Testis (tissue), 3 donors: ENCODE data around the gene NEURL1B. TPM values are rescaled to one million over a fixed set of nuclear protein-coding genes. Genes with fewer than 3 reads are reported as not detected.

ENCODE experiments used
- DNase-seq: peaks from one replicate; pipeline ENCODE4 v3.0.0-alpha.2; 2019
- H3K27ac ChIP-seq, 2 donors: fragments of 200-600 bp; sonication (generic); one replicate each; pipeline ENCODE4 v1.5.1; 2019
- H3K27me3 ChIP-seq: fragments of 200-600 bp; sonication (generic); one replicate; pipeline ENCODE4 v1.5.1; 2019
- H3K36me3 ChIP-seq: fragments of 200-600 bp; sonication (generic); one replicate; pipeline ENCODE4 v1.5.1; 2017; ENCODE audit warnings: low read depth; ENCODE audit errors: missing control alignments
- H3K4me1 ChIP-seq: fragments of 200-600 bp; sonication (generic); one replicate; pipeline ENCODE4 v1.5.1; 2019
- H3K4me3 ChIP-seq, 2 donors: fragments of 200-600 bp; sonication (generic); one replicate each; pipeline ENCODE4 v1.5.1; 2017 to 2019
- H3K9me3 ChIP-seq: fragments of 200-600 bp; sonication (generic); one replicate; pipeline ENCODE4 v1.5.1; 2017
- POLR2A ChIP-seq: fragments of 450-650 bp; IDR thresholded peaks from one replicate; pipeline ENCODE4 v1.6.1; 2017; ENCODE audit warnings: antibody characterized with exemption, mild to moderate bottlenecking, moderate library complexity
- WGBS, 2 donors: methylation state at CpG; one replicate each; pipeline ENCODE4 v1.1.5; 2018; 5-methylcytosine and 5-hydroxymethylcytosine counted together
- intact Hi-C: fragments of 100-400 bp; cut with DNase I; formaldehyde crosslinking; loops from one replicate; pipeline ENCODE4 v1.15.1; 2023; ENCODE audit warnings: low total_unique reads
- polyA plus RNA-seq: library from polyadenylated mRNA; stranded (reverse); fragments of 350-450 nt; fragmentation: Illumina TruSeq; extraction: RNeasy Lipid Tissue Mini Kit (QIAGEN cat#74804); gene quantifications from one replicate; pipeline ENCODE4 v1.2.3, GENCODE V29; 2014; ENCODE audit warnings: low read depth, low replicate concordance; ENCODE audit not compliant: insufficient read depth
- total RNA-seq, 2 donors: library from RNA; depleted of rRNA; stranded (reverse); fragments of >200 nt; gene quantifications; one replicate each; pipeline ENCODE4 v1.2.3, GENCODE V29; 2016
- TF ChIP-seq, protein P1 (sequence below), 3 experiments: fragments of 450-650 bp in 2 of 3; fragments of 200-600 bp in 1 of 3; sonication (generic) in 1 of 3; IDR thresholded peaks; one replicate each; pipeline ENCODE4 v1.5.1; 2016 to 2019; ENCODE audit warnings: antibody characterized with exemption in 3 of 3, mild to moderate bottlenecking in 2 of 3, moderate library complexity in 1 of 3

Gene NEURL1B
- total and polyA plus RNA-seq, 3 donors from 2014 or later: 15.8 to 18.1 (median 17.1) TPM

DNA sequence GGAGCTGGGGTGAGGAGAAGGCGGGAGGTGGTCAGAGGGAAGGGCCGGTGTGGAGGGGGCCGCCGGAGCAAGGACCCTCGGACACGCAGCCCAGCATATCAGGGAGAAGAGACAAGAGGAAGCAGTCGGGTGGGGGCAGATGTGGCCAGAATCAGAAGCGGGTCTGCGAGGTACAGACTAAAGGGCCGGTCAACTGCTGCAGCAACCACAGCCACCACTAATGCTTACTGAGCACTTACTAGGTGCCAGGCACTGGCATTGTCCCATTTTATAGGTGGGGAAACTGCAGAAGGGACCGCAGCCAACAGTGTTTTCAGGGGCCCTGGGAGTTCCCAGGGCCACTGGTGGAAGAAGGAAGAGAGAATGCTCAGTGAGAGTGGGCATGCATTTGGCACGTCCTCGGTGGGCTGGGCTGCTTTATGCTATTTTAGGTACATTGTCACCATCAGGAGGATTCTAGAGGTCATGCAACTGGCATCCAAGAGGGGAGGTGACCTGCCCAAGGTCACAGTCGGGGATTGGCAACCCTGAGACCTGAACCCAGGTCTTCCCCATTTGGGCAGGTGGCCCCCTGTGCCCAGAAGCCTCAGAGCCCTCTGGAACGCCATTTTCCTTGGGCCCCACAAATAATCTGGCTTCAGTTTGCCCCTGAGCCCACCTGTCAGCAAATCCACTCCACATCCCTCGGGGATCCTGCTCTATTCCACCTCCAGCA, 76.6 kb downstream of the NEURL1B start:
- no peaks in the 10 kb centered on the region for H3K27me3 ChIP-seq
- TF ChIP-seq, protein P1, sequence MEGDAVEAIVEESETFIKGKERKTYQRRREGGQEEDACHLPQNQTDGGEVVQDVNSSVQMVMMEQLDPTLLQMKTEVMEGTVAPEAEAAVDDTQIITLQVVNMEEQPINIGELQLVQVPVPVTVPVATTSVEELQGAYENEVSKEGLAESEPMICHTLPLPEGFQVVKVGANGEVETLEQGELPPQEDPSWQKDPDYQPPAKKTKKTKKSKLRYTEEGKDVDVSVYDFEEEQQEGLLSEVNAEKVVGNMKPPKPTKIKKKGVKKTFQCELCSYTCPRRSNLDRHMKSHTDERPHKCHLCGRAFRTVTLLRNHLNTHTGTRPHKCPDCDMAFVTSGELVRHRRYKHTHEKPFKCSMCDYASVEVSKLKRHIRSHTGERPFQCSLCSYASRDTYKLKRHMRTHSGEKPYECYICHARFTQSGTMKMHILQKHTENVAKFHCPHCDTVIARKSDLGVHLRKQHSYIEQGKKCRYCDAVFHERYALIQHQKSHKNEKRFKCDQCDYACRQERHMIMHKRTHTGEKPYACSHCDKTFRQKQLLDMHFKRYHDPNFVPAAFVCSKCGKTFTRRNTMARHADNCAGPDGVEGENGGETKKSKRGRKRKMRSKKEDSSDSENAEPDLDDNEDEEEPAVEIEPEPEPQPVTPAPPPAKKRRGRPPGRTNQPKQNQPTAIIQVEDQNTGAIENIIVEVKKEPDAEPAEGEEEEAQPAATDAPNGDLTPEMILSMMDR (IDR thresholded peaks at IDR 0.05): no peak
- no peak for TF ChIP-seq POLR2A
- no peaks in the 10 kb centered on the region for H3K36me3 ChIP-seq
- DNase-seq: no peak
- peaks cover 13% of the 10 kb centered on the region for H3K4me1 ChIP-seq
- H3K4me3 ChIP-seq: no peak overlapping the region
- WGBS, 2 donors: 72% methylated on average over 16 of the region's 16 CpGs
- intact Hi-C loops: loop anchor here (5.0 kb wide), 1 partner anchor 215 kb away; no protein-coding TSS in a partner anchor
- no peaks in the 10 kb centered on the region for H3K9me3 ChIP-seq
- H3K27ac ChIP-seq: no peak overlapping the region

DNA sequence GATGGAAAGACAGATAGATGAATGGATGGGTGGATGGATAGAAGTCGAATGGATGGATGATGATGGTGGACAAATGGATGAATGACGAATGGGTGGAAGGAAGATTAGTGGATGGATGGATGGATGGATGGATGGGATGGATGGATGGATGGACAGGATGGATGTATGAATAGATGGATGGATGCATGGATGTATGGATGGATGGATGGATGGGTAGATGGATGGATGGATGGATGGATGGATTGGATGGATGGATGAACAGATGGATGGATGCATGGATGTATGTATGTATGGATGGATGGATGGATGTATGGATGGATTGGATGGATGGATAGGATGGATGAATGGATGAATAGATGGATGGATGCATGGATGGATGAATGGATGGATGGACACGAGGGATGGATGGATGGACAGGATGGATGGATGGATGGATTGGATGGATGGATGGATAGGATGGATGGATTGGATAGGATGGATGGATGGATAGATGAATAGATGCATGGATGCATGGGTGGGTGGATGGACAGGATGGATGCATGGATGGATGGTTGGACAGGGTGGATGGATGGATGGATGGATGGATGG, 77.6 kb downstream of the NEURL1B start:
- WGBS, 2 donors: 96 to 97% methylated on average over 3 of the region's 3 CpGs
- Histone ChIP-seq H3K4me1 (peaks cover 14% of the 10 kb centered on the region), H3K4me3 (no peak overlapping the region)

DNA sequence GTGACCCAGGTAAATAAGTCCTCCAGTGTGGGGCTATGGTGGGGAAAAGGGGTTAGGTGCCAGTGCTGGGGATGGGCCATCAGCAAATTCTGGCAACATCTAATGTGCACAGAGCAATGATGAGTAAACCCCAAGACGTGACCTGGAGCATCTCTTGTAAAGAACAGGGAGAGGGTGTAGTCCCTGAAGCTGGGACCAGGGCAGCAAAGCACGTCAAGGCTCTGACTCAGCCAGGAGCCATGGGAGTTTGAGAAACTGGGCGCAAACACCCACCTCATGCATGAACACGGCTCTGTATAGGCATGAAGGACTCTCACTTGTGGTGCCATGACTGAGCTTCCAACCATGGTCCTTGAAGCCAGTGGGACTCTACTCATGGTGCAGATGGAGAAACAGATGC, 78.1 kb downstream of the NEURL1B start:
- H3K4me1 ChIP-seq: peaks cover 15% of the 10 kb centered on the region
- no peaks in the 10 kb centered on the region for H3K27me3 ChIP-seq
- no peak overlapping the region for H3K27ac ChIP-seq
- no peak overlapping the region for H3K4me3 ChIP-seq
- DNase-seq: no peak
- no peaks in the 10 kb centered on the region for H3K36me3 ChIP-seq
- TF ChIP-seq POLR2A: no peak
- TF ChIP-seq, protein P1 (IDR thresholded peaks at IDR 0.05): no peak
- WGBS, 2 donors: 86 to 92% methylated on average over 4 of the region's 4 CpGs
- H3K9me3 ChIP-seq: no peaks in the 10 kb centered on the region
- intact Hi-C loops: loop anchor here (5.0 kb wide), 1 partner anchor 213 kb away; no protein-coding TSS in a partner anchor

More for the DNA sequence above, 77.6 kb downstream of the NEURL1B start:
- intact Hi-C loops: loop anchor here (5.0 kb wide), 1 partner anchor 214 kb away; no protein-coding TSS in a partner anchor
- H3K36me3 ChIP-seq: no peaks in the 10 kb centered on the region
- DNase-seq: no peak
- no peaks in the 10 kb centered on the region for H3K9me3 ChIP-seq
- H3K27me3 ChIP-seq: no peaks in the 10 kb centered on the region
- no peak overlapping the region for H3K27ac ChIP-seq
- TF ChIP-seq, protein P1 (IDR thresholded peaks at IDR 0.05): no peak
- TF ChIP-seq POLR2A: no peak

DNA sequence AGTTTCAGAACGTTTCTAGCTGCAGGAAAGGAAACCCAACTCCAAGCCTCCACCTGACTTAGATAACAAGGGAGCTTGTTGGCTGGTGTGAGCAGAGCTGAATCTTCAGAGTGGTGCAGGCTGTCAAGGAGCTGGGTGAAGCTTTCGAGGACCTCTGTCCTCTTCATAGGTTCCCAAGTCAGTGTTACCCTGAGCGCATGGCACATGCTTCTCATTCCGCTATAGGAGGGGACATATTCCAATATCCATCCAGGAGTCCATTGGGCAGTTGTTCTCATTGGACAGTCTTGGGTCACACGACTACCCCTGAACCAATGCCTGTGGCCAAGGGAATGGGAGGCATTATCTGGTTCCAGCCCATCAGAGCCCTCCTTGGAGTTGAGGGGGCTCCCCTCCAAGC, 79.6 kb downstream of the NEURL1B start:
- 63 to 79% methylated on average over 3 to 5 of the region's 5 CpGs for WGBS, 2 donors
- Histone ChIP-seq H3K4me3 (no peak overlapping the region), H3K4me1 (peaks cover 11% of the 10 kb centered on the region), H3K27me3 (no peaks in the 10 kb centered on the region), H3K27ac (no peak overlapping the region), H3K9me3 (no peaks in the 10 kb centered on the region), H3K36me3 (no peaks in the 10 kb centered on the region)
- no peak for TF ChIP-seq POLR2A
- TF ChIP-seq, protein P1 (IDR thresholded peaks at IDR 0.05): no peak
- intact Hi-C loops: loop anchor here (5.0 kb wide), 1 partner anchor 42 kb away; no protein-coding TSS in a partner anchor
- no peak for DNase-seq
